K562 (cell line): ENCODE results near the gene DSG1.

Experiments used
- NFE2L1 ChIP-seq: fragments of 450-650 bp; IDR thresholded peaks from 2 replicates; pipeline ENCODE4 v1.6.1; 2016; ENCODE audit warnings: missing genetic modification characterization, low read depth, mild to moderate bottlenecking, missing compliant biosample characterization, moderate library complexity, borderline replicate concordance
- POLR2A ChIP-seq: fragments of 450-650 bp; conservative IDR thresholded peaks from 2 replicates; pipeline ENCODE4 v1.6.1; 2016
- SIRT6 ChIP-seq: IDR thresholded peaks from one replicate; pipeline ENCODE4 v1.6.1; 2012; ENCODE audit warnings: low read depth, mild to moderate bottlenecking, control low read depth, inconsistent platforms, low read length, moderate library complexity

DNA sequence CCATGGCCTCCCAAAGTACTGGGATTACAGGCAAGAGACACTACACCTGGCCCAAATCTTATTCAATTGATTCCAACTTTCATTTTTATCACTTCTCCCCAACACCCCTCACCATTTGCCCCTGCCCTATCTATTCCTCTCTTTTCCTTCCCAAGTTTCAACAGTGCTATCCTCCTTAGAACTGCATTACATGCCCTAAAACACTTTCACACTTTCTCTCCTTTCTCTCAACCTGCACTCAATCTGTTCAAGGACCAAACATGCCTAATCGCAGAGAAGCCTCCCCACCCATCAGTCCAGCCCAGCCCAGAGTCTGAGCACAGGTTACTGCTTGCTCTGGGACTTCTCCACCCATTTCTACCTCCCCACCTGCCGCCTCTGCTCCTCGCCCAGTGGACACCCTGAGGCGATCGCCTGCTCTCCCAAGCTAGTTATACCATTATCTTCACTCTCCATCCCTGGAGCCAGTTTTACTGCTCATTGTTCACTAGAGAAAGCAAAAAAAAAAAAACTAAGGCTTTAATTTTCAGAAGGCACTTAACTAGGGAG lies 23.7 kb upstream of the DSG1 start:
- TF ChIP-seq POLR2A (no peak), NFE2L1 (tag) (no peak), SIRT6 (no peak)
